OCI-LY7 (cell line): Measurements from ENCODE around the gene SPSB1. TPM values are rescaled to one million over a fixed set of nuclear protein-coding genes. Genes with fewer than 3 reads are reported as not detected.

Experiments used
- BruUV-seq: library from RNA; stranded (reverse); fragments of 400-500 nt; replicated peaks from 2 replicates; lab custom pipeline; 2021; lab: Mats Ljungman, UMichigan
- CTCF ChIA-PET: fragments of 300-600 bp; sonication (Branson Sonifier 250); formaldehyde crosslinking; loops from one replicate; lab custom pipeline; 2022; ENCODE audit warnings: antibody characterized with exemption; ENCODE audit not compliant: unreplicated experiment; lab: Charles Lee
- POLR2A ChIA-PET: fragments of 300-600 bp; sonication (Branson Sonifier 250); formaldehyde crosslinking; loops from one replicate; lab custom pipeline; 2022; ENCODE audit warnings: antibody characterized with exemption; lab: Charles Lee
- DNase-seq: peaks from one replicate; pipeline ENCODE4 v3.0.0-alpha.2; 2015; ENCODE audit warnings: low spot score
- H2AFZ ChIP-seq: fragments of 200-600 bp; sonication (generic), shearing (Covaris generic); 2 replicates; pipeline ENCODE4 v1.6.1; 2014; ENCODE audit warnings: mild to moderate bottlenecking, antibody characterized with exemption, low read length, moderate library complexity
- H3K27ac ChIP-seq: fragments of 200-600 bp; sonication (generic); 2 replicates; pipeline ENCODE4 v1.5.1; 2014; ENCODE audit warnings: mixed run types, low read depth, mild to moderate bottlenecking, moderate library complexity, low read length, inconsistent platforms; ENCODE audit not compliant: poor library complexity, severe bottlenecking
- H3K36me3 ChIP-seq: fragments of 200-600 bp; sonication (generic); 2 replicates; pipeline ENCODE4 v1.6.1; 2014; ENCODE audit warnings: mild to moderate bottlenecking, antibody characterized with exemption, low read length, moderate library complexity, mixed read lengths; ENCODE audit not compliant: insufficient read depth
- H3K4me1 ChIP-seq: fragments of 200-600 bp; sonication (generic); 2 replicates; pipeline ENCODE4 v1.5.1; 2014; ENCODE audit warnings: mild to moderate bottlenecking, low read length; ENCODE audit not compliant: insufficient read depth, poor library complexity, severe bottlenecking
- H3K4me2 ChIP-seq: fragments of 200-600 bp; sonication (generic); 2 replicates; pipeline ENCODE4 v1.6.1; 2014; ENCODE audit warnings: mild to moderate bottlenecking, low read length
- H3K4me3 ChIP-seq: fragments of 200-600 bp; sonication (generic); 2 replicates; pipeline ENCODE4 v1.5.1; 2014; ENCODE audit warnings: mild to moderate bottlenecking, low read depth, low read length; ENCODE audit not compliant: poor library complexity, severe bottlenecking
- H3K79me2 ChIP-seq: fragments of 200-600 bp; sonication (generic); 2 replicates; pipeline ENCODE4 v1.6.1; 2016; ENCODE audit warnings: low read depth, mild to moderate bottlenecking, low read length, moderate library complexity, mixed read lengths; ENCODE audit not compliant: insufficient read depth
- H3K9me2 ChIP-seq: fragments of 200-600 bp; sonication (generic); 2 replicates; pipeline ENCODE4 v1.6.1; 2016; ENCODE audit warnings: mild to moderate bottlenecking, low read length, mixed read lengths; ENCODE audit not compliant: insufficient read depth
- H3K9me3 ChIP-seq: fragments of 200-600 bp; sonication (generic); 2 replicates; pipeline ENCODE4 v1.6.1; 2014; ENCODE audit warnings: mild to moderate bottlenecking, mixed run types, low read length, mixed read lengths
- H4K20me1 ChIP-seq: fragments of 200-600 bp; sonication (generic); 2 replicates; pipeline ENCODE4 v1.6.1; 2014; ENCODE audit warnings: mild to moderate bottlenecking, antibody characterized with exemption, low read length, moderate library complexity, mixed read lengths; ENCODE audit not compliant: insufficient read depth
- EZH2phosphoT487 ChIP-seq: fragments of 200-600 bp; sonication (generic); IDR thresholded peaks from 2 replicates; pipeline ENCODE4 v1.6.1; 2018; ENCODE audit warnings: low read depth, borderline replicate concordance, mild to moderate bottlenecking, mixed run types, antibody characterized with exemption, low read length, moderate library complexity, mixed read lengths
- intact Hi-C: fragments of 100-400 bp; cut with micrococcal nuclease; formaldehyde crosslinking; loops from one replicate; pipeline ENCODE4 v1.10.0; 2022; ENCODE audit not compliant: unreplicated experiment
- total RNA-seq, 2 experiments: library from RNA; depleted of rRNA in 1 of 2; stranded (reverse); fragments of >200 nt in 1 of 2; shearing (Covaris generic) in 1 of 2; gene quantifications; 2 replicates each; pipeline ENCODE4 v1.2.3, GENCODE V29; 2014 to 2022
- TF ChIP-seq, protein P1 (sequence below): fragments of 200-600 bp; sonication (generic); conservative IDR thresholded peaks from 2 replicates; pipeline ENCODE4 v1.5.1; 2014; ENCODE audit warnings: mild to moderate bottlenecking, antibody characterized with exemption, low read length, moderate library complexity, mixed read lengths

The SPSB1 gene
- total RNA-seq, 2 experiments from 2014 or later: 1.2 to 14.0 TPM

- no peak for DNase-seq
- BruUV-seq: no TSS peak
- no peak for TF ChIP-seq EZH2phosphoT487
- TF ChIP-seq, protein P1, sequence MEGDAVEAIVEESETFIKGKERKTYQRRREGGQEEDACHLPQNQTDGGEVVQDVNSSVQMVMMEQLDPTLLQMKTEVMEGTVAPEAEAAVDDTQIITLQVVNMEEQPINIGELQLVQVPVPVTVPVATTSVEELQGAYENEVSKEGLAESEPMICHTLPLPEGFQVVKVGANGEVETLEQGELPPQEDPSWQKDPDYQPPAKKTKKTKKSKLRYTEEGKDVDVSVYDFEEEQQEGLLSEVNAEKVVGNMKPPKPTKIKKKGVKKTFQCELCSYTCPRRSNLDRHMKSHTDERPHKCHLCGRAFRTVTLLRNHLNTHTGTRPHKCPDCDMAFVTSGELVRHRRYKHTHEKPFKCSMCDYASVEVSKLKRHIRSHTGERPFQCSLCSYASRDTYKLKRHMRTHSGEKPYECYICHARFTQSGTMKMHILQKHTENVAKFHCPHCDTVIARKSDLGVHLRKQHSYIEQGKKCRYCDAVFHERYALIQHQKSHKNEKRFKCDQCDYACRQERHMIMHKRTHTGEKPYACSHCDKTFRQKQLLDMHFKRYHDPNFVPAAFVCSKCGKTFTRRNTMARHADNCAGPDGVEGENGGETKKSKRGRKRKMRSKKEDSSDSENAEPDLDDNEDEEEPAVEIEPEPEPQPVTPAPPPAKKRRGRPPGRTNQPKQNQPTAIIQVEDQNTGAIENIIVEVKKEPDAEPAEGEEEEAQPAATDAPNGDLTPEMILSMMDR: no peak
- Histone ChIP-seq H3K4me3 (no peak overlapping the region), H3K9me2 (no peaks in the 10 kb centered on the region), H3K4me1 (peaks cover 36% of the 10 kb centered on the region), H3K9me3 (no peaks in the 10 kb centered on the region), H2AFZ (no peak overlapping the region), H4K20me1 (no peaks in the 10 kb centered on the region), H3K27ac (no peak overlapping the region), H3K36me3 (no peaks in the 10 kb centered on the region), H3K4me2 (no peak overlapping the region), H3K79me2 (no peaks in the 10 kb centered on the region)
- ChIA-PET CTCF (no interaction called here), POLR2A (interaction anchor here (0.6 kb wide), 2 partner anchors 187 to 1113 kb away, joined by 3 read pairs; no protein-coding TSS in a partner anchor)
- intact Hi-C loops: no loop called here
These were observed 50.6 kb downstream of the SPSB1 start for GRCh38 chr1:9343269-9343668.

DNA sequence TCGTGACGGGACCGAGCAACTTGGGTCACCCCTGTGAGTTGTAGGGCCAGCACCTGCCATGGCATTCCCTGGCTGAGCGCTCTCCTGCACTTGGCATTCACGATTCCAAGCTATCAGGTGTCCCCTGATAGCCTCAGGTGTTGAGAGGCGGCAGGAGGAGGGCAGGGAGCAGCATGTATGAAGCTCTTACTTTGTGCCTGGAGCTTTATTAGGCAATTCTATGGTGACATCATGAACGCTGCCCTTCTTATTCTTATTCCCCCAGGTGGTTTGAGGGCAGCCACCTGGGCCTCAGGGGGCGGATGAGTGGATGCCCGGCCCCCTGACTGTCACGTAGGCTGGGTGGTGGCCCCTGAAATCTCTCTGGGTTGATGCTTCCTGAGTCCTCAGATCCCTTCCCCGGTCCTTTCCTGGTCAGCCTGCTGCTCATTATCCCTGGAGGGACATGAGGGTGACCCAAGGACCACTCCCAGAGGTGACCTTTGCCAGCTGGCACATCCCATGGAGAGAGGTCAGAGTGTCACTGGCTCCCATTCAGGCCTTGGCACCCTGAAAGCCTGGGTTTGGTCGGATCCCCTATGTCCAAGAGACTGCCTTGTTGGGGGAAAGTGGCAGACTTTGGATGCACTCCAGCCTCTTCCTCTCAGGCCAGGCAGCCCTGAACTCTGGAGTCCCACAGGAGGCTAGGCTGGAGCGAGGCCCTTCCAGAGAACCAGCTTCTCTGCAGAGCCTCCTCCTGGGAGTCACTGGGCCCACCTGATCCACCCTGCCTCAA lies 51.9 kb downstream of the SPSB1 start:
- H3K9me2 ChIP-seq: no peaks in the 10 kb centered on the region
- ChIA-PET POLR2A (interaction anchor here (0.8 kb wide), 1 partner anchor 9 kb away, joined by 3 read pairs; no protein-coding TSS in a partner anchor), CTCF (no interaction called here)
- BruUV-seq: no TSS peak
- H2AFZ ChIP-seq: no peak overlapping the region
- intact Hi-C loops: no loop called here
- H3K9me3 ChIP-seq: no peaks in the 10 kb centered on the region
- DNase-seq: peak; percentile 42
- no peaks in the 10 kb centered on the region for H3K79me2 ChIP-seq
- H3K36me3 ChIP-seq: no peaks in the 10 kb centered on the region
- H3K4me3 ChIP-seq: no peak overlapping the region
- TF ChIP-seq EZH2phosphoT487: no peak
- TF ChIP-seq, protein P1: no peak
- no peak overlapping the region for H3K4me2 ChIP-seq
- no peak overlapping the region for H3K27ac ChIP-seq
- peaks cover 36% of the 10 kb centered on the region for H3K4me1 ChIP-seq
- H4K20me1 ChIP-seq: no peaks in the 10 kb centered on the region

DNA sequence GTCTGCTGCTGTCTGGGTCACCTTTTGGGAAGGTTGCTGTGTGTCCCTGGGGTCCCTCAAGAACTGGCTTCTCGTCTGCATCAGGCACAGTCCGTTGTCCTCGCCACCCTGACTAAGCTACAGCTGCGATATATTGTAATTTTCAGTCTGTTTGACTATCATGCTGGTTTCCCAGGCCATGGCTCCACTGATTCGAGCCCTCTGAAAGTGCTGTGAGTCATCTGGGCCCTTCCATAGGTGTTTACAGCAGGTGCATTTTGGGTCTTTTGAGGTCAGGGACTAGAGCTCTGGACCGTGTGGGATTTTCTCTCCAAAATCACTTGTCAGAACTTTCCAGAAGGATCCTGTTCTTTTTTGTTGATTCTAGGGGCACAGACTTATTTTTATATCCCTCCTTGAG lies 52.8 kb downstream of the SPSB1 start:
- intact Hi-C loops: no loop called here
- Histone ChIP-seq H3K36me3 (no peaks in the 10 kb centered on the region), H3K79me2 (no peaks in the 10 kb centered on the region), H3K27ac (no peak overlapping the region), H3K4me1 (peaks cover 36% of the 10 kb centered on the region), H4K20me1 (no peaks in the 10 kb centered on the region), H3K9me2 (no peaks in the 10 kb centered on the region), H2AFZ (no peak overlapping the region), H3K9me3 (no peaks in the 10 kb centered on the region), H3K4me3 (no peak overlapping the region), H3K4me2 (peak overlapping the region; percentile 66)
- no peak for TF ChIP-seq EZH2phosphoT487
- TF ChIP-seq, protein P1: no peak
- POLR2A ChIA-PET: no interaction called here
- no peak for DNase-seq
- CTCF ChIA-PET: no interaction called here
- no TSS peak for BruUV-seq
